DMS79 treated with DMSO at 0.1 percent for 48 hours (cell line): ENCODE measurements around the gene TTC39A.
A peak's percentile ranks its signal among the peaks of the same experiment; 100 is the strongest.

Experiments used
- DNase-seq: peaks from one replicate; lab custom pipeline; 2025; lab: John Stamatoyannopoulos, UW

Gene TTC39A

DNA sequence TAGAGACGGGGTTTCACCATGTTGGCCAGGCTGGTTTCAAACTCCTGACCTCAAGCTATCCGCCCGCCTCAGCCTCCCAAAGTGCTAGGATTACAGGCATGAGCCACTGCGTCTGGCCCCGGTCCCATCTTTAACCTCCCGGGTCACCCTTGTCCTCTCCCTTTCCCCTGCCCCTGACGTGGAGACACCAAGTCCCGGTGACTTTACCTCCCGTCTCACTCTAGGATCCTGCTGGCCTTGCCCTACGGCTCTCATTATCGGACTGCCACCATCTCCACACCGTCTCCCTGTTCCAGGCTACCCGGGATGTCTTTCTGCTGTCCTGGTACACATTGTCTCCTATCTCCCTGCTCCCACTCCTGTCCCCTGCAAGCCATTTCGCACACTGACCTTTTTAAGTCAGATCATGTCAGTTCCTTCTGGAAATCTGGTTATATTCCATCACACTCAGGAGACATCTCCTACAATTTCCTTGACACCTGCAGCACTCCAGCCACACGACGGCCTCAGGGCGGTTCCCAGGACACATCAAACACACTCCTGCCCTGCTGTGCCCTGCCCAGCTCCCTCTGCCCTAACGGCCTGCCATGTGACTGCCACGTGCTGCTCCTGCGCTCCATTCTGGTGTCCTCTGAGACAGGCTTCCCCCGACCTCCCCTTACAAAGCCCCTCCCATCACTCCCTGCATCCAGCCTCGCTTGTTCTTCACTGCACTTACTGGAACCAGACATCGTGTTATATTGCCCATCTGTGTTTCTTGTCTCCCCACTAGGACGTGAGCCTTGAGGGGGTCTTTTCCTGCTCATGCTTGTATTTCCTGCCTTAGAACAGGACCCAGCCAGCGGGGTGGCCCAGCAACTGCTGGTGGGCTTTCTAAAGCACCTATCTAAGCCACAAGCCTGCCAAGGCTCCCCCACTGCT, 32.7 kb downstream of the TTC39A start:
- DNase-seq = no peak

DNA sequence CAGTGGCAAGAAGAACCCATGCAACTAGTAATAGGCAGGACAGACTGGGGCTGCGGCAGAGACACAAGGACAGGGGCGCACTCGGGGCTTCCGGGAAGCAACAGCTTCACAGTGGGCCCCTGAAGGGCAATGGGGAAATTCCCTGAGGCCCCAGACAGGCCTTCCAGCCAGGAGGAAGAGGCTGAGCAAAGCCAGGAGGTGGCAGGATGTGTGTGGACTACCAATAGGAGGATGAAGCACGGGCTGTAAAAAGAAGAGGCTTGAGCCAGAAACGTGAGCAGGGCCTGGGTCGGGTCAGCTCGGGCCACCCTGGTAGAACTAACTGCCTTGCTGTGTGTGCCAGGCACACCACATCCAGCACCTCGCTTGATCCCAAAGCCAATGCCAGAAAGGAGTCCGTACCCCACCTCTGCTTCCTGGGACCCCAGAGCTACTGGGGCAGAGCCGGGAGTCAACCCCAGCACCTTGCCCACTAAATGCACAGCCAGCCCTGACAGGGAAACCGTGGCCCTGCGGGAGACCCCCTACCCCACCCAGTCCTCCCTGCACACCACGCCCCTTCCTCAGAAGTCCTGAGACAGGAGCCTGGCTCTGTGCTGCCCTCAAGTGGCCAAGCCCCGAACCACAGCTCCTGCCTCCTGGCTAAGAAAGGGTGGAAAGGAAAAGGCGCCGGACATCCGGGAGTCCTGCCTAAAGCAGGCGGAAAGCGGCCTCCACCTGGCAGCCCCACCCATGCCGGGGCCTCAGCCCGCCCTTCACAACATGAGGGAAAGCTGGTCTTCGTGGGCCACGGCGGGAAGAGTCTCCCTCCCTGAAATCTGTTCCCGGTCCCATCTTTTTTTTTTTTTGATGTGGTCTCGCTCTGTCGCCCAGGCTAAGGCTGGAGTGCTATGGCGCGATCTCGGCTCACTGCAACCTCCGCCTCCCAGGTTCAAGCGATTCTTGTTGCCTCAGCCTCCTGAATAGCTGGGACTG, 33.7 kb downstream of the TTC39A start:
- DNase-seq = peak; percentile 73

DNA sequence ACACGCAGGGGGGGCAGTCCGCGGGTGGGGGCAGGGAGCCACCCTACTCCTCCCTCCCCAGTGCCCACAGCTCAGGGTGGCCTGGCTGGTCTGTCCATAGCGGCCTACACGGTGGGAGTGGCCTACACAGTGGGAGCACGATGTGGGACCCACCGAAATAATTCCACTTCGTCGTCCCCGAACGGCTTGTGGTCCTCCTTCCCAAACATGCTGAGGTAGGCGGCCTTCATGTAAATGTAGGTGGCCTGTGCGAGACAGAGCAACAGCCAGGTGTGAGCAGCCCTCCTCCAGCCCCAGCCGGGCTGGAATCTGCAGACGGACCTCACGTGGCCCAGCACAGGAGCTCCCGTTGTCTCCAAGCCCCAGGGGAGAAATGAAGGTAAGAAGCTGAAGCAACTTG, 34.4 kb downstream of the TTC39A start:
- DNase-seq = no peak

DNA sequence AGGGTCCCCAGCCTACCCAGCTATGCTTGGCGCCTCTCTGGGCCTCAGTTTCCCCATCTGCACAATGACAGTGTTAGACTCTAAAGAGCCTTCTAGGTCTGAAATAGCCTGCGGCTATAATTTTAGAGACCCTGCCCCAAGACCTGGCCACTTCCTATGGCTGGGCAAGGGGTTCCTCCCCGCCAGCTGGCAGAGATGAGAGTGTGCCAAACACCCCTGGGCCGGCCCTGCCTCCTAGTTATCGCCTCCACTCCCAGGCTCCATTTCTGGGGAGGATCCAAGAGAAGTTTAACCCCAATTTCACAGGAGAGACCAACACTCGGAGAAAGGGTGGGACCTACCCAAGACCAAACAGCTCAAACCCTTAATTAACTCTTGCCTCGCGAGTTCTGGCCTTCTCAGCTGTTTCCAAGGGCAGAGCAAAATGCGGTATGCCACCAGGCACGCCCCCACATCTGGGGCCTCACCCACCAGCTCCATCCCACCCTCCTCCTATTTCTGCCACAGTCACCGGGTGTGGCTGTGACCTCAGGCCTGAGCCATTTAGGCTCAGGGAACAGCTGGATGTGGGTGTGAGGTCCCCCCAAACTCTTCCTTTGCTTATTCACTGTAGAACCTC, 35.7 kb downstream of the TTC39A start:
- DNase-seq = no peak

DNA sequence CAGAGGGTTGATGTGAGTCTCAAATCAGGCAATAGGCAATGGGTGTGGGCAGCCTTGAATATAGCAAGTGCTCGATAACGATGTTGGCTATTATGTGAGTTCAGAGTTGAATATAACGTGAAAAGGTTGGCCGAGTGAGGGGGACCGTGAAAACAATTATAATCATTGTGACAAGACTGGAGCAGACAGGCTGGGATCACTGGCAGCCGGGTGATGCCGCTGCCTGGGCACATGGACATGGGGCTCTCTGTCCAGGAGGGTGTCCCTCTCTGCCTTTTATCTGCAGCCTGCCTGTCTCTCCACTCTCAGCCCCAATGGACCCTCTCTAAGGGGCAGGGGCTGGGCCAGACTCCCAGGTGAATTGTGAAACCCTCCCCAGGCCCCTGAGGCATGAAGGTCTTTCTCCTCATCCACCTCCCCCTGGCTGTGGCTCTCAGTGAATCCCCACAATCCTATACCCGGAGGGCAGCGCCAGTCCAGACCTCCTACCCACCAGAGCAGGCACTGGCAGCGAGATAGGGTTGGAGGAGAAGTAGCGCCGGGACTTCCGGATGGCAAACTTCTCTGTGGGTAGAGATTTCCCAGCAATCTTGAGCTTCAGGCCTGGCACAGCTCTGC, 36.4 kb downstream of the TTC39A start:
- no peak for DNase-seq

DNA sequence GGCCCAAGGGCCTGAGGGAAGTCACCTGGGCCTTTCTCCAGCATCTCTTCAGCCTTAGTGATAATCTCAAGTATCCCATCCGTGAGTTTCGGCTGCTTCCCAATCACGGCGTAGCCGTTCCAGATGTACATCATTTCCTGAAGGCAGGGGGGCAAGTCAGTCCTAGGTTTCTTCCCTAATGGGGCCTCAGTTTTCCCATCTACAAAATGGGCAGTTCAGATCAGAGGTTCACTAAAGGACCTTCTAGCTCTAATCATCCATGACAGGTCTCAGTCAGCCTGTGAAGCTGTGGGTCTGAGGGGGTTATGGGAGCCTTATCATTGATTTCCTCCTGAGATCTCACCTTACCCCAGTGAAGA, 39.9 kb downstream of the TTC39A start:
- DNase-seq = no peak

DNA sequence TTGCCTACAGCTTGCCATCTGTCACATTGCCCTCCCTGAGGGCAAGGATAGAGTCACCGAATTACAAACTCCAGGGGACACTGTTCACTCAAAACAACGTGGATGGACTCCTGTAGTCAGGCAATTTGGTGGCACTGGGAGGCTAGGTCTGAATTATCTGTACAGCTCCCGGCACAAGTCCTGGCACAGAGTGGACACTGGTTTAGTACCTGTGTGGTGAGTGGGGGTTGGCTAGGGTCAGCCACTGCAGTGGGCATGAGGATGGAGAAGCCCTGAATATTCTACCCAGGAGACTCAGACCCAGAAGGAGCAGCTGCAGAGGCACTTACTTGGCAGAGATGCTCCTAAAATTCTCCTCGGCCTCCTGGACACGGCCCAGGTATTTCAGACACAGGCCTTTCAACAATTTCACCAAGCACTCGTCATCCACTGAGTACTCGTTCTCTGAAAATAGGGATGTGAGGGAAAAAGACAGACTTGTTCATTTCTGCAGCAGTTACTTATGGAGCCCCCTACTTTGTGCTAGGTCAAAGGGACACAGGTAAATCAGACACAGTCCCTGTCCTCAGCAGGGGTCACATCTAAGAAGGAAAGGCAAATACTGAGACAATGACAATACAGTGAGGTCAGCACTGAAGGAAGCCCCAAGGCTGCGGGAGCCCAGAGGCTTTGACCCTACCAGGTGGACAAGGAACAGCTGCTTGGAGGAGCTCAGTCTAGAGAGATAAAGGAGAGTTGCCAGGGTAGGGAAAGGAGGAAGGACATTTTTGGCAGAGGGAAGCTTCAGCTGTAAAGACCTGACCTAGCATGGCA, 40.5 kb downstream of the TTC39A start:
- DNase-seq = no peak

DNA sequence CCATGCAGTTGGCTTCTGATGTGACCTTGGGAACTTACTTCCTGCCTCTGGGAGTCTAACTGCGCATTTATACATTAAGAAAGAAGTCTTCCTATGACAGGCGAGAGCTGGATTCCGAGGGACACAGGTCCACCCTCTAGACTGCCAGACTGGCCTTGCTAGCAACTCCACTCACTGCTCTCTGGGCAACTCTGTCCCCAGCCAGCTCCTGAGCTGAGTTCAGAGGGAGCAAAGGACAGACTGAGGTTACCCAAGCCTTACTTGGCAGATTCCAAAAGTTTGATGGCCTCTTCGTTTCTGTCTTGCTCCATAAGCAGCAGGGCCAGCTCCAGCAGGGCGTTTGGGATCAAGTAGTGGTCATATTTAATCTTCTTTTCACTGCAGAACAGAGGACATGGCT, 41.8 kb downstream of the TTC39A start:
- DNase-seq = no peak

DNA sequence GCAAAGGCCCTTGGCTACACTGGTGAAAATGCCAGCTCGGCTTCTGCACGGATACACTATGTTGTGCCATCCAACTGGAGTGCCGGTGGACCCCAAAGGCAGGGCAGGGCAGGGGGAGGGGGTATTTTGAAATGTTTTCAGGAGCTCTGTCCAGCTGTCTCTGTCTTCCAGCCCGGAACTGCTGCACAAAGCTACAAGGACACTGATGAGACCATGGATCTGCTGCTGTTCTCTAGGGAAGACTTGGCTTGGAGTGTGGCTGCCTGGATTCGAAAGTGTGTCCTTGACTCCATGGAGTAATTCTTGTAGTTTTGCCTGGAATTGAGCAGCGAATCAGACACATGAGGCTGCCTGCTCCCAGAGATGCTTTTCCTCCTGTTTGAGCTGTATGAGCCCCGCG, 42.4 kb downstream of the TTC39A start:
- DNase-seq = no peak

DNA sequence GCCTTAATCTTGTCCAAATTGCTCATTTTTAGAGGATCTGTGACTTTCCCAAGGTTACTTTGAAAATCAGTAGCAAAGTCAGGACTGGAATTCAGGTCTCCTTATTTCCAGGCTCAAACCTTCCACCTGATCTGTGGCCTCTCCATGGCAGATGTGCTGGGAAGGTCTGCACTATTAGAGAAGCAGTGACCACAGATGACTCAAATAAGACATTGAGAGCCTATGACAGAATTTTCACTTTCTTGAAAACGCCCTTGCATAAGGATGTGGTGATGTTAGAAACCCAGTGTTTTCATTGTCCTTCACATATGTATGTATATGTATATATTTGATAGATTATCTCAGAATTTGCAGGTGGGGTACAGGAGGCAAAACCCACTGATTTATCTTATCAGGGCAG, 45.3 kb downstream of the TTC39A start:
- no peak for DNase-seq

DNA sequence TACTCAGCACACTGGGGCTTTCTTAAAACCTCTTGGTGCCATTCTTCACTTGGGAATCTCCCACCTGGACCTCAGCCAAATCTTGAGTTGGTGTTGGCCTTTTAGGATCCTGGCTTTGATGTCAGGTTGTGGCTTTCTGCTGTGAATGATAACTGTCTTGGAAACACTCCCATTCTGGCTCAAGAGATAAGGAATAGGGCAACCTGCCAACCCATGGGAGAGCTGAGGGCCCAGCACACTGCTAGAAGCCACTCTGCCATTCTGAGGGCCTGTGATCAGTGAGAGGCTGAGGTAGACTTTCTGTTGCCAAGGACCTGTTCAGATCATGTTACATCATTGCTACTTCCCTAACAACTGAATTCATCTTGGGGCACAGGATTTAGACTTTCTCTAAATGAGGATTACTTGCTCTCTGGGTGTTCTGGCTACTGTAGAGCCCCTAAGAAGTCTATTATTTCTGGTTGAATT, 45.8 kb downstream of the TTC39A start:
- peak; percentile 99 for DNase-seq

DNA sequence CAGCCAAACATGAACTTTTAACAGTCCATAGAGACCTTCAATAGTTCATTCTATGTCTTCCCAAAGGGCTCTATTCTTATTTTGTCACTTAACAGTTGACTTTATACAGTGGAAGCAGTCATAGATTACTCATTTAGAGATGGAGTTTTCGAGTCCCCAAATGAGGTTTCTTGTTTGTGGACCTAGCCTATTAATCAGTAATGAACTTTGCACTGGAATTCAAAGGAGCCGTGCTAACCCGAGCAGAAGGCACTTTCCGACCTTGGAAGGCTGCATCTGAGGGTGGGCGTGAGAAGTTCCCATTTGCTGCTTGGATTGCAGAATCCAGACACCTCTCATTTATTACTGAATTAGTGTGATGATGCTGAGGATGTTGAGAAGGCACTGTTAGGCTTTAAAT, 46.4 kb downstream of the TTC39A start:
- DNase-seq = no peak

DNA sequence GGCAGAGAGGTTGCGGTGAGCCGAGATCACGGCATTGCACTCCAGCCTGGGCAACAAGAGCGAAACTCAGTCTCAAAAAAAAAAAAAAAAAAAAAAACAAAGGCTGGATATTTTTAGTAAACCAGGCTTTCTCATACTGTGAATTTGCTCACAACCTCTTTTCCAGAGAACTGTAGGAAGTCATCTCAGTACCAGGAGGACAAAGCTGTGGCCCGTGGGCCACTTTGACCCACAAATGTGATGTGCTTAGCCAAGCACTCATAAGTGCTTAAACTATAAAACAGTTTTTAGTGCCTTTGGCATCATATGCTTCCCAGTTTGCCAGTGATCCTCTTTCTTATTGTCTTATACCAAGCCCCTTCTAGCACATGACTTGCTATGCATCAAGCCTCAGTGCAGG, 47.8 kb downstream of the TTC39A start:
- DNase-seq = peak; percentile 97

DNA sequence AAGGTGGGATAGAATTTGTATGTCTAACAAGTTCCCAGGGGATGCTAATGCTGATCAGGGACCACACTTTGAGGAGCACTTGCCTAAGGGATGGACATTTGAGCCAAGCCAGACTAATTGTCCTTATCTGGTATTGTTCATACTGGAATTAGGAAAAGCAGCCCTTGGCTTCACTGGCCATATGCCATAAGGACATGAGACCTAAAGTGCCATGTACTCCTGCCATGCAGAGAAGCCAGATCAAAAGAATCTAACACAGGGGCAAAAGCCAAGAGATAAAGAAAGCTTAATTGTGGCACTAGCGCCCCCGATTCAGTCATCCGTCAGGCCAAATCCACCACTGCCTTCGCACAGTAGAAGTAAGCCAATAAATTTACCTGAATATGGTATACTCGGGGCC, 48.6 kb downstream of the TTC39A start:
- peak; percentile 86 for DNase-seq

DNA sequence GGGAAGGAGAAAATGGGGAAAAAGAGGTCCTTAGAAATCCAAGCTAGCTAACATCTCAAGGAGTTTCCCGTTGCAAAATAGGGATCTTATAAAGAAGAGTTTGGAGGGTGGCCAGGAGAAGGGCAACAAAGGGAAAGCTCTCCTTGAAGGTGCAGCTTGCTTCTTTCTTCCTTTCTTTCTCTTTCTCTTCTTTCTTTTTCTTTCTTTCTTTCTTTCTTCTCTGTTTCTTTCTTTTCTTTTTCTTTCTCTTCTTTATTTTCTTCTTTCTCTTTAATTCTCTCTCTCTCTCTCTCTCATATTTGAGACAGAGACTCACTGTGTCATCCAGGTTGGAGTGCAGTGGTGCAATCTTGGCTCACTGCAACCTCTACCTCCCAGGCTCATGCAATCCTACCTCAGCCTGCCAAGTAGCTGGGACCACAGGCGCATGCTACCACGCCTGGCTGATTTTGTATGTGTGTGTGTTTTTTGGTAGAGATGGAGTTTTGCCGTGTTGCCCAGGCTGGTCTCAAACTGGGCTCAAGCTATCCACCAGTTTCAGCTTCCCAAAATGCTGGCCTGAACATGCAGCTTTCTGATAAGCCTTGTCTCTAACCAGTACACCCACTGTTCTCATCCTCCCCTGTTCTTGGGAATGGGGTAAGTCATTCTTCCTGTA, 49.9 kb downstream of the TTC39A start:
- peak; percentile 90 for DNase-seq

DNA sequence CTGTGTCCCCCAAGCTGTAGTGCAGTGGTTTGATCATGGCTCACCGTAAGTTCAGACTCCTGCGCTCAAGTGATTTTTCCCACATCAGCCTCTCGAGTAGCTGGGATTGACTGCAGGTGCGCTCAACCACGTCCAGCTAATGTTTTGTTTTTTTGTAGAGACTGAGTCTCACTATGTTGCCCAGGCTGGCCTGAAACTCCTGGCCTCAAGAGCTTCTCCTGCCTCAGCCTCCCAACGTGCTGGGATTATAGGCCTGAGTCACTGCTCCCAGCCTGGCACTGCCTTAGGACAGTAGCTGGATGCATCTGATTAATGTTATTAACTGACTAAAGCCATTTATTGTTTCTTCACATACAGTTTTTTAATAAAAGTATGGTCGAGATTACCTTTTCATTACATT, 54.1 kb downstream of the TTC39A start:
- peak; percentile 85 for DNase-seq

DNA sequence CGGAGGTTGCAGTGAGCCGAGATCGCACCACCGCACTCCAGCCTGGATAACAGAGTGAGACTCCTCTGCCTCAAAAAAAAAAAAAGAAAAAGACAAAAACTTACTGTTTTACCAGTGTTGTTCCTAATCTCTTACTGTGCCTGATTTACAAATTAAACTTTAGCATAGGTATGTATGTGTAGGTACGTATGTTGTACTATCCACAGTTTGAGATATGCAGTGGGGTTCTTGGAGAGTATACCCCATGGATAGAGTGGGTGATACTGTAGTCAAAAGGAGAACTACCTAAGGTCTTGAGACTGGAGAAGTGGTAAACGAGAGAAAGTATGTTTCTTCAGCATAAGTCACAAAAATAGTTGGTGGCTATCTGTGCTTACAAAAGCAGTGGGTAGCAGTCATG, 55.7 kb downstream of the TTC39A start:
- DNase-seq = no peak

DNA sequence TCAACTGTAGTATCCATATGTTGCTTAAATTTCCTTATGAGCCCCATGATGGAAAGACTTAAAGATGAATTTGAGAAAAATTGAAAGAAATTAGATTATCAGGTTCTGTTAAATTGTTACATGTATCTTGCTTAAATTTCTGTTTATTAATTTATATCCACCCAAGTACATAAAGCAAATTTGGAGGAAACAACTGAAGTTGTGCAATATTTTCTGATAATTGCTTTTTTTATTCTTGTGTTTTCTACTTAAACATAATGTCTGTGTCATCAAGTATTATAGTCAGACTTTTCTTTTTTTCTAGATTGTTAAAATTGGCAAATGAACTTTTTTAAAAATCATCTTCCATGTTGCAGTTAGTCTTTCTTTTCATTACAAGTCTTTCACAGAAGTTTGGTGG, 57.4 kb downstream of the TTC39A start:
- DNase-seq = no peak

DNA sequence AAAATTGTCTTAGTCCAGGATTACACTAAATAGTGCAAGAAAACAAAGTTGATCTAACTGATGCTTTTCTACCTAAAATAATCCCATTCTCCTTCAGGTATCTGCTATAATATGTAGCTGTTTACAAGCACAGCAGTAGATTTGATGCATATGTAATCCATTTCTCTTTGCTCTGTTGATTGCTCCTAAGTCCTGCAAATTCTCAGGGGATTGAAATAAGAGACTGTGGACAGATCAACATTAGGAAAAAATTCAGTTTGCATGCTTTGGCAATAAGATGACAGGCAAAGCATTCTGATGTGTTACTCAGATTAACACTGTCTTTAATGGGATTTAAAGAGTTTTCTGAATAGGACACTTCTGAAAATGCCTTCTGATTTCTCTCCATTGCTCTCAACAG, 59.6 kb downstream of the TTC39A start:
- no peak for DNase-seq

DNA sequence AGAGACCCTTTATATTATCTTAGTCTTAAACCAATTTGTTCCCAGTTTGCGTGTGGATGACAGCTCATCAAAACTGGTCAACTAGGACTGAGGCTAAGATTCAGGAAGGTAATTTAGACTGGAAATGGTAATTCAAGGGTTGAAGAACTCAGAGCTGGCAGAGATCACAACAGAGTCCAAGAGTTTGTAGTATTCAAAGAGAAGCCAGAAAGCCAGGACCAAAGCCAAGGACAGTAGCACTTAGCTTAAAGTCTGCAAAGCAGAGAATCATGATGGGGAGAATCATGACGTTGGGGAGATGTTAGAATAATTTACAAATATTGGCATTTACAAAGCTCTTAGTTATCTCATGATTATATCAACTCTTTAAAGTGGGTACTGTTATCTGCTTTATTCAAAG, 61.7 kb downstream of the TTC39A start:
- no peak for DNase-seq

DNA sequence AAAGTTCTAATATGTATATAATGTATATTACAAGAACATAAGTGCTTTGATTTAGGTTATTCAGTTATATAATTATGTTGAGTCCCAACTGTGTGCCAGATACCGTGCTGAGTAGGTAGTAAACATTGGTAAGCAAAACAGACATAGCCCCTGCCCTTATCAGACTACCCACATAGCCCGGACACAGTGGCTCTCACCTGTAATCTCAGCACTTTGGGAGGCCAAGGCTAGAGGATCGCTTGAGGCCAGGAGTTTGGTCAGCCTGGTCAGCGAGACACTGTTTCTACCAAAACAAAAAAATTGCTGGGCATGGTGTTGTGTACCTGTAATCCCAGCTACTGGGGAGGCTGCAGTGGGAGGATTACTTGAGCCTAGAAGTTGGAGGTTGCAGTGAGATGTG, 63.6 kb downstream of the TTC39A start:
- no peak for DNase-seq
